Activated CD8-positive, alpha-beta memory T cell treated with anti-CD3 and anti-CD28 coated beads, Interleukin-2, amount 50 U/mL, for 48 hours (primary cell): ENCODE results near the gene JPH2.

Source experiments
- DNase-seq: peaks from one replicate; pipeline ENCODE4 v3.0.0-alpha.2; 2020

Gene JPH2

DNA sequence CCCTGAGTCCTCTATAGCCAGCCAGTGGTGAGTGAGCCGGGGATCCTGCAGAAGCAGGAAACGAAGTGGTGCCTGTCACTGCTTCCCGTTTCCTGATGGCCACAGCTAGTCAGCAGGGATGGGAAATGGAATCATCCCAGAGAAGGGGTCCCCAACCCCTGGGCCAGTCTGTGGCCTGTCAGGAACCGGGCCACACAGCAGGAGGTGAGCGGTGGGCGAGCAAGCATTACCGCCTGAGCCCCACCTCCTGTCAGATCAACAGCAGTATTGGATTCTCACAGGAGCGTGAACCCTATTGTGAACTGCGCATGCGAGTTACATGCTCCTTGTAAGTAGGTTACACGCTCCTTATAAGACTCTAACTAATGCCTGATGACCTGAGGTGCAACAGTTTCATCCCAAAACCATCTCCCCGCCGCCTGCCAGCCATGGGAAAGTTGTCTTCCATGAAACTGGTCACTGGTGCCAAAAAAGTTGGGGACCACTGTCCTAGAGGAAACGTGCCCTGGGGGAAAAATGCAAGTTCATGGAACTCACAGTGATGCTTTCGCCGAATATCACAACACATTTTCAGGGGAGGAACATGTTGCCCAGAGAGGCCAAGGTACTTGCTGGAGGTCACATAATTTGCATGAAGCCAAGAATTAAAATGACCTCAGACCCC, 113.8 kb downstream of the JPH2 start:
- peak; percentile 51 for DNase-seq

- DNase-seq, result peak; percentile 41
These were observed 114.6 kb downstream of the JPH2 start for GRCh38 chr20:44072384-44072783.

DNA sequence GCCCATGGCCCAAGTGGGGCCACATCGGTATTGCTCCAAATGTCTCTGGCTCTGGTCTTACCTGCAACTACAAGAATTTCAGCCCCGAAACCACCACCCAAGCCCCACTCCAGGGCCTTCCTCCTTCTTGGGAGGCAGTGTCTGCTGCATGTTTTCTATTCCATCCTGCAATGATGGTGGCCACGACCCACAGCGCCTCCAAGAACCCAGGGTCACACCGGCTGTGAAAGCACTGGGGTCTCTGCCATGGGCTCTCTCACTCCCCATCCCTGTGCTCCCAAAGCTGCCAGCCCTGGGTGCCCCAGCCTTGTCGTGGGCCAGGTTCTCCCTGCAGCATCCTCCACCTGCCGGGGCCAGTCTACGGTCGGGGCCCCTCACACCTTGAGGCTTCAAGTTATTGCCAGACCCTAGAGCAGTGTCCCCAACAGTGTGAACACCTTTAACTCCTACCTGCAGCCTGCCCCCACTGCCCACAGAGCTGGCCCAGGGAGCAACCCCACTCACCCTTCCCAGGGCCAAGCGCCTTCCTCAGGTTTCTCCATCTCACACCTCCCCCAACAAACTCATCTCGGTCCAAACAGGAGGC, 115.4 kb downstream of the JPH2 start:
- peak; percentile 50 for DNase-seq

GRCh38 chr20:44071057-44071456, 115.9 kb downstream of the JPH2 start:
- DNase-seq, result peak; percentile 34

DNA sequence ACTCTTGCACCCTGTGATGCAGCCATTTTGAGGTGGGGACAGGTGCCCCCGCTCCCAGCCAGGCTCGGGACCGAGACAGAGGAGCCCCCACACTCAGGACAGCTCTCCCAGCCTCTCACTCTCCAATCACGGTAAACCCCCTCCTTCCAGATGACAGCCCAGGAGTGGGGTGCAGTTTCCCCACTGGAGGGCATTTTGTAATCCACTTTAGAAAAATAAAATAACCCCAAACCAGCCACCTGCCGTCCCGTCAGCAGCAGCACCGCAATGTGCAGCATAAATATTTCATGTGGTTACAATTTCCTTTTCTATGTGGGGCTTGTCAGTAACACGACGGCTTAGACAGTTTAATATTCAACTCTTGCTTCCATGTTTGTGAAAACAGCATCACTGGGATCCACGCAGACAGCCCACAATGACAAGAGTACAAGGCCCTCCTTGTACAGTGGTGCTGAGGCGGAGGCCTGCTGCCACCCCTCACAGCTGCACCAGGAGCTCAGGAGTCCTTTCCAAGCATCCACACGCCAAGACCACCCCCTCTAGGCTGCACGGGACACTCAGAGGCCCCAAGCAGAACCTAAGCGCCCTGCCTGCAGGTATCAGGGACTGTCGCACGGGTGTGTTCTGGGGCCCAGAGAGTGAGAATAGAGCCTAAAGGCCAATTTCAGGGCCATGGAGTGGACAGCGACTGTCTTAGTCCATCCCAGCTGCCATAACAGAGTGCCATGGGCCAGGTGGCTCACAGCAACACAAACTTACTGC, 116.7 kb downstream of the JPH2 start:
- DNase-seq, result peak; percentile 60

DNA sequence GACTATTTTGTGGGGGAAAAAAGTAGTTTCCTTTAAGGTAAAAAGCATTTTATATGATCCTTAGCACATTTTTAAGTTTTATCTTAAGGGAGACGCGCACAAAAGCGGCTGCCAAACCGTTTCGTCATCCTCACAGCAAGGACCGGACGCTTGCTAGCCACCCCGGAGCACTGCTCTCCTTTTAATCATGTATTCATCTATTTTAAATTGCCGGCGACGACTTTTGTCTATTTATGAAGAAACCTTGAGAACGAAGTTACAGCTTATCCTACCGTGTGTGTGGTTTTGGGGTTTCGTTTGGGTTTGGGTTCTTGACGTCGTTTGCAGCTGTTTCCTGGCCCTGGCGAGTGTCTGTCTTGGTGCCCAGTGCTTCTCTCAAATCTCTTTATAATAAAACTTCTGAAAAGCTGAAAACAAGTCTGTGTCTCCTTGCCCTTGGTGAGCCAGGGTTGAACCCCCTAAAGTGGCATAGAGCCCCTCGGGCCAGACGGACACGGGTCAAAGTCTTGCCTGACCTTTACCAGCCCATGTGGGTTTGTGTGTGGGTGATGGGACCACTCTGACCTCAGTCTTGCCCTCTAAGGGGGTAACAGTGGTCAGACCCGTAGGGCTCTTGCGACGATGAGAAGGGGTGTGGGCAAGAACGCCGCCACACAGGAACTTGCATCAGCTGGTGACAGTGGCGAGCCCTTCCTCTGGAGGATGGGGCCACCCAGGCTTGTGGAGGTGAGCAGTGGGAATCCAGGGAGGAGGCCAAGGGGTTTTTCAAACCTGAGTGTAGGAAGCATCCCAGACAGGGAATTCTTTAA, 117.6 kb downstream of the JPH2 start:
- DNase-seq, result peak; percentile 78

DNA sequence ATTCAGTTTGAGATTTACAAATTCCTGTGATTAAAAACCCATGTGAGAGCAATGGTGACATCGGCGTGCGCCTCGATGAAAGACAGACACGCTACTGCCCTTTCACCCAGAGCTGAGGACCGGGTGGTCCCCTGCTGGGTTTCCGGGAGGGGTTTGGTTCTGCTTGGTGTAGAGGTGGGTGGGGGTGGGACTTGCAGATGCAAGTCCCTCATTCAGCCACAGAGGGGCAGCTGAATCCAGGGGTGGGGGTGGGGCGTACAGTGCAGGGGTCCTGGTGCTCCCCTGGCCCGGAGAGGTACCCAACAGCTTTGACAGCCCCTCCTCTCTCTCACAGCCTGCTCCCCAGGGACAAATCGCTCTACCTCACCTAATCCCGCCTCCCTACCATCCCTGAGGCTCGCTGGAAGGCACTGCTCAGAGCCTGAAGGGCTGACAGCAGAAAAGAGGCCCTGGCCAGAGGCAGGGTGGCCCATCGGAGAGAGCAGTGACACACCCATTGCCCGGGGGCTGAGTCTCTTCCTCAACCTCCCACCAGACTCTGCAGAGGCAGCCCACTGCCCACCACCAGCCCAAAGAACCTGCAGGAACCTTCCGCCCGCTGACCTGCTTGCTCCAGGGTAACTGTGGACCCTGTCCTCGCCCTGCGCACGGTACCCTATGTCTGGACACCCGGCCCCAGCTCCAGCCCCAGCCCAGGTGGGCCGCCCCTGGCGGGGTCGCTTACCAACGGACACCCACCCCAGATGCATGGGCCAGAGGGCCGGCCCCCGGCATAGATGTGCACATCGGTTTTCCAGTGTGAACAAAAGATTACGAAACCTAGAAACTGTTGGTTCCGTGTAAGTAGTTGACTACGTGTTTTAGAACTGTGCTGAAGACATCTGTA, 118.4 kb downstream of the JPH2 start:
- DNase-seq, result peak; percentile 61

GRCh38 chr20:44067650-44068081, 119.3 kb downstream of the JPH2 start:
- no peak for DNase-seq

- DNase-seq, result peak; percentile 51
These were observed 120.1 kb downstream of the JPH2 start for GRCh38 chr20:44066645-44067606.

DNA sequence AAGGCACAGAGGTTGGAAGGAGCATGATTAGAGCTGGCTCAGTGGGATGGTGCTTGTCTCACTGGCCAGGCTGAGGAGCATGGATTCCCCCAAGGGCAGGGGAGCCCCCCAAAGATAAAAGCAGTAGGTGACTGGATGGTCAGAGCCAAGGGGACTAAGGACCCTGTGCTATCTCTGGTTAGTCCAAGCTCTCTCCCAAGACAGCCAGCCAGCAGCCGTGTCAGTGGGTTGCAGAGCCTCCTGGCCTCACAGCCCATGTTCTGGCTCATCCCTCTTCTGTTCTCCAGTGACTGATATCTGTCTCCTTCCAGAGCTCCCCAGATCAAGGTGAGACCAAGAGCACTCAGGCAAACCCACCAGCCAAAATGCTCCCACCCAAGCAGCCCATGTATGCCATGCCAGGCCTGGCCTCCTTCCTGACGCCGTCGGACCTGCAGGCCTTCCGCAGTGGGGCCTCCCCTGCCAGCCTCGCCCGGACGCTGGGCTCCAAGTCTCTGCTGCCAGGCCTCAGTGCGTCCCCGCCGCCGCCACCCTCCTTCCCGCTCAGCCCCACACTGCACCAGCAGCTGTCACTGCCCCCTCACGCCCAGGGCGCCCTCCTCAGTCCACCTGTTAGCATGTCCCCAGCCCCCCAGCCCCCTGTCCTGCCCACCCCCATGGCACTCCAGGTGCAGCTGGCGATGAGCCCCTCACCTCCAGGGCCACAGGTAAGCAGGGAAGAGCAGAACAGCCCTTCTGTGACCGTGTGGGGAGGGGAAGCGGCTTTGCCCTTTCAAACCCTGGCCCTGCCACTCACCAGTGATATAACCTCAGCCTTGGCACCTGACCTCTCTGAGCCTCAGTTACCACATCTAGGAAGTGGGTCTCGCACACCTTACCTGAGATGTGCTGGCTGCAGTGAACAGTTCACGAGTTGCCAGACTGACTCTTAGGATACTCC, 121.3 kb downstream of the JPH2 start:
- DNase-seq, result no peak

DNA sequence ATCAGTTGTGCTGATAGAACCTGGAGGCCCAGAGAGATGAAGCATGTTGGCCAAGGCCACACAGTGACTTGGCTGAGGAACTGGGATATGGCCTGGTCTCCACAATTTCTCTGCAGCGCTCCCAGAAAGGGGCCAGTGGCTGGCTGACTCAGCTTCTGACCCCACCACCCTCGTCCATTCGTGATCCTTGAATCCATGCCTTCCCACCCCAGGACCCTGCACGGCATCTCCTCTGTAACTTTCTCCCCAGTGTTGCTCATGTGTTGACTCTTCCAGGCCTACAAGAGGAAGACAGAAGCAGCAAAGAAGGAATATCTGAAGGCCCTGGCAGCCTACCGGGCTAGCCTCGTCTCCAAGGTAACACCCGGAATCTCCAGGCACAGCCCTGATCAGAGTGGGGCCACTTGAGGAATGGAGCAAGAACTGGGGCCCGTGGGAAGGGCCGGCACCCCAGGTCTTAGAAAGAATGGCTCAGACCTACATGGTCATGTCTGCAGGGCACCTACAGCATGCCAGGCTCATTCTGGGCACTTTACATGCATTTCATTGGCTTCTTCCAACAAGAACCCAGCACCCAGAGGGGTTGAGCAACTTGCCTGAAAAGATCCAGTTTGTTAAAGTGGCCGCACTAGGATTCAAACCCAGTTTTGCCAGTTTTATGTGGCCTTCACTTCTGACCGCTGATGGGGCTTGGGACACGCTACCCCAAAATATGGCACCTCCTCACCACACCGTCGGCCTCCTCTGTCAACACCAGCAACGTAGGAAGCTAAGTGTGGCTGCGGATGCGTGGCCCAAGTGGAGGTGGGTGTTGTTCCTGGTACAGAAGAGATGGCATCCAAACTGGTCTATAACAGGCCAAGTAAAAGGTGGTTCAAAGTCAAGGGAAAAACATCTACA, 122.2 kb downstream of the JPH2 start:
- no peak for DNase-seq
